ENCODE data around the gene PCED1B.
"Not testable (repeated sequence)": the region's sequence is repeated elsewhere in the genome, so short reads cannot be mapped to it uniquely, and the experiment has no call there.

PCED1B gene

DNA sequence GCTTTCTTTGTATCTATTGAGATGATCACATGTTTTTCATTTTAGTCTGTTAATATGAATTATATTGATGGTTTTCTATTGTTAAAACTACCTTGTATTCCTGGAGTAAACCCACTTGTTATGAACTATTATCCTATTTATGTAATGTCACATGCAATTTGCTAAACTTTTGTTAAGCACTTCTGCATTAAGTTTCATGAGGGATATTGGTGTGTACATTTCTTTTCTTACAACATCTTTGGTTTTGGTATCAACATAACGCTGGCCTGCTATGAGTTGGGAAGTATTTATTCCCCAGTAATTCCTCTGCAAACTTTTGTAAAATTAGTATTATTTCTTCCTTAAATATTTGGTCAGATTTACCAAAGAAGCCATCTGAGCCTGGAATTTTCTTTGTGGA, 46.8 kb downstream of the PCED1B start:
- no peak for DNase-seq

DNA sequence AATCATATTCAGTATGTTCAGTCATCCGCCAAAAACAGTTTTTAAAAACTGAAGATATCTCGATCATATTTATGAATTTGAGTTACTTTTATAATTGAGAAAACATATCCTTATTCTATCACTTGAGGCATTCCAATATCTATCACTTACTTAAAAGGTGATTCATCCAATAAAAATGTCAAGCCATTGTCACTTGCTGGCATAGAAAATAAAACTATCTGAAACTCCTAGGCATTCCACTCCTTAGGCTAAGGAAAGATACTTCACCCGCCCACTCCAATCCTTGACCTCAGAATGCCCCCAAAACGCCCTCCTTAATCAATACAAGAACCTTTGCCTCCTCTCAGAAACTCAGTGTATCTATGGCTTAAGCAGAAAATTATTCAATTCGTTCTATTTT, 51.6 kb downstream of the PCED1B start:
- no peak for DNase-seq

DNA sequence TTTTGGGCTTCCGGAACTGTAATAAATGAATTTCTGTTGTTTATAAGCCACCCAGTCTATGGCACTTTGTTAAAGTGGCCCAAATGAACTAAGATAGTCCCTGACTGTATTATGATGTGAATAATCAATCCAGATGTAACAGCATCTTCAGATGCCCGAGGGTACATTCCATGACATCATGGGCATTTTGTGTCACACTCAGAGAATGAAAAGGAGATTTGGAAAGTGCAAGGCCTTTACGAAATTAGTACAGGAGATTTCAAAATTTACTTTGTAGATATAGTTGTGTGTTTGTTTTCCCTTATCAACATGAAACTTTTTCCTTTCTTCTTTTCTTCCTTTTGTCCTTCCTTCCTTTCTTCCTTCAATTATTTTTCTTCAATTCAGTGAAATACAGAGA, 54.6 kb downstream of the PCED1B start:
- DNase-seq, result no peak

DNA sequence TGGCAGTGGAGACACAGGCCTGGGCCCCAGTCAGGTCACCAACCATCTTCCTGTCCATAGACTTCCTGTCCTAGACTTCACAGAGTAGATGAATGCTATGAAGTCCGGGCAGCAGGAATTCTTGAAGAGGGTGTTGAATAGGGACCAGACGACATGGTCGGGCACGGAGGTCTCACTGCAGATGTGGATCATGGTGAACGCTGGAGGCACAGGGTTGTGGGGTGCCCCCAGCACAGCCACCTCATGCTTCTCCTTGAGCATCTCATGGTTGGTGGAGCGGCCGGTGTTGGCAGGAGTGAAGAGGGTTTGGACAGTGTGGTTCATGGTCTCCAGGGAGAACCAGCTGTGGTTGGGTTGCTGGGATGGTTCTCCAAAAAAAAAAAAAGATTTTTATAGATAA, 56.2 kb downstream of the PCED1B start:
- no peak for DNase-seq

DNA sequence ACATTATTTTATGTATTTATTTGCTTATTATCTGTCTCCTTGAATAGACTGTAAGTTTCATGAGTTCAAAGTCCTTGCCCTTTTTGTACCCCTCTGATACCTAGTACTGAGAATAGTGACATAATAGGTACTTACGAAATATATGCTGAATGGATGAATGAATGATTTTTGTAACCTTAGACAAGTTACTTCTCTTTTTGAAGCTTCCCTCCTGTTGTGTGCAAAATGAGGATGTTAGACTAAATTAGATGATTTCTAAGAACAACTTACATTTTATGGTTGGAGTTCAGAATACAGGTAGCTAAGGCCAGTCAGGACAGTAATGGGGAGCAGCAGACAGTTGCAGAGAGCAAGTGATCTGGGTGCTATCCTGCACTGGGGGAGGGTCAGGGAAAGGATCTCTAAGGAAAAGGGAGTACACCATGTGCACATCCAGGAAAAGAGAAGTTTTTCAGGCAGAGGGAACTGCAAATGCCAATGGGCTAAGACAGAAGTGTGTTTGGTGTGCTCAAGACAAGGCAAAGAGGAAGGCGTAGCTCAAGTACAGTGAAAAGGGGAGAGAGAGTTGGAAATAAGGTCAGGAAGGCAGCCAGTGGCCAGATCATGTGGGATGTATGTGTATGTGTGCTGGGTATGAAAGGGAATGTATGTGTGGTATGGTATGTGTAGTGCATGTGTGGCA, 59.7 kb downstream of the PCED1B start:
- DNase-seq, result no peak

DNA sequence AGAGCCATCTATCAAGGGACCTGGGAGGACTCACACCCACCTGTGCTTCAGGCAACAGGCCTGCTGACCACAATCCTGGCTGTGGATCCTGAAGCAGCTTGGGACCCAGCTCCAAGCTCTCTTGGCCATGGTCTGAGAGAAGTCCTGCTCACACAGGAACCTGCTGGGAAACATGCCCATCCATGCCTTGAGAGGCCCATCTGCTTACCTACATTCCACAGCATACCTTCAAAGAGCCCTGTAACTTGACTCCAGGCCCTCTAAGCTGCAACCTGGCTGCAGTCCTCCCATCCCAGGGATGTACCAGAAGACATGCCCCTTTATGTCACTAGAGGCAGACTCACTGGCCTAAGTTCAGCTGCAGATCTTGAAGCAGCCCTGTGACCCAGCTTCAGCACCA, 62.0 kb downstream of the PCED1B start:
- DNase-seq, result no peak

DNA sequence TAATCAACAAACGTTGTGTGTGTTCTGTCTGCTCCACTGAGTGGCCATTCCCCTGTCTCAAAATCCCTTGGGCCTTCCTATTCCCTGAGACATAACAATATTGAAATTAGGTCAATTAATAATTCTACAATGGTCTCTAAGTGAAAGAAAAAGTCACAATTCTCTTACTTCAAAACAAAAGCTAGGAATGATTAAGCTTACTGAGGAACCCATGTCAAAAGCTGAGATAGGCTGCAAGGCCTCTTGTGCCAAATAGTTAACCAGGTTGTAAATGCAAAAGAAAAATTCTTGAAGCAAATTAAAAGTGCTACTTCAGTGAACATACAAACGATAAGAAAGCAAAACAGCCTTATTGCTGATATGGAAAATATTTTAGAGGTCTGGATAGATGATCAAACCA, 65.3 kb downstream of the PCED1B start:
- DNase-seq, result no peak

DNA sequence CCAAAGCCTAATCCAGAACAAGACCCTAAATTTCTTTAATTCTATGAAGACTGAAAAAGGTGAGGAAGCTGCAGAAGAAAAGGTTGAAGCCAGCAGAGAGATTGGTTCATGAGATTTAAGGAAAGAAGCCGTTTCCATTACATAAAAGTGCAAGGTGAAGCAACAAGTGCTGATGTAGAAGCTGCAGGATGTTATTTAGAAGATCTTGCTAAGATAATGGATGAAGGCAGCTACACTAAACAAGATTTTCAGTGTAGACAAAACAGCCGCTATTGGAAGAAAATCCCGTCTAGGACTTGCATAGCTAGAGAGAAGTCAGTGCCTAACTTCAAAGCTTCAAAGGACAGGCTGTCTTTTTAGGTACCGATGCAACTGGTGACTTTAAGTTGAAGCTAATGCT, 65.8 kb downstream of the PCED1B start:
- DNase-seq, result no peak

DNA sequence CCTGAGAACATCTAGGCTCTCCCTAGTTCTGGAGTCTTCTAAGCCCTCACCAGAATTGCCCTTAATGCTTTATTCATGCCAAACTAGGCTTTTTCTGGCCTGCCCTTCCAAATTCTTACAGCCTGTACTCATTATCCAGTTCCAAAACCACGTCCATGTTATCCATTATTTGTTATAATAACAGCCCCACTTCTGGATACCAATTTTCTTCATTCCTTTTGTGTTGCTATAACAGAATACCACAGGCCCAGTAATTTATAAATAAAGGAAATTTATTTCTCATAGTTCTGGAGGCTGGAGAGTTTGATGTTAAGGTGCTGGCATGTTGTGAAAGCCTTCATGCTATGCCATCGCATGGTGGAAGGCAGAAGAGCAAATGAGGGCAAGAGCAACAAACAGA, 68.3 kb downstream of the PCED1B start:
- DNase-seq, result no peak

DNA sequence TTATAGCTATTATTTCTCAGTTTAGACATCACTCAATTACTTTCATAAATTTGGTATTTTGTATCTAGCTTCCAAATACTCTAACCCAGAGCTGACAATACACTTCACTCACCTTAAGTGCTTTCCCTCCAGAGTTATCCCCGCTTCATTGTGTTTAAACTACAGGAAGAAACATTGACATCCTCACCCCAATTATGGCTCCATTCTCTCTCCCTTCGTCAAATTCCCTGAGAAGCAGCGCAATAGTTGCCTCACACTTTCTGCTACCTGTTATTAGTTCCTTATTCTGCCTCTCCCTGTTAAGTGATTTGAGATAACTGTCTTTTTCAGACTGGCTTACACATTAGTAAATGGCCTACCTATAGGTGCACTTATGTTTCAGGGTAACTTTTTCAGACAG, 69.7 kb downstream of the PCED1B start:
- DNase-seq, result no peak

DNA sequence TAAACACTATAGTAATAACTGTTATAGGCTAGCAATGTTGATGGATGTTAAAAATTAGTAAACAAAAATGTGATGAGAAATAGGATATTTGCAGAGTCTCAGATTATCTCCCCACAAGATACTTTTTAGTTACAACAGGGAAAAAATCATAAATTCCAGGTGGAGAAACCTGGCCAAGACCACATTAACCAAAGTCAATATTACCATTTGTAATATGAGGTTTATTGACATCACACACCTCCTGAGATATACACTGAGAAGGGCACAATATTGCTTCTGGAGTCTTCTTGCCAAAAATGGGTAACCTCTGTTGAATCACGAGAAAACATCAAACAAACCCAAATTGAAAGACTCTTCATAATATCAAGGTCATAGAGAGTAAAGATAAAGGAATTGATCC, 72.7 kb downstream of the PCED1B start:
- DNase-seq, result no peak

DNA sequence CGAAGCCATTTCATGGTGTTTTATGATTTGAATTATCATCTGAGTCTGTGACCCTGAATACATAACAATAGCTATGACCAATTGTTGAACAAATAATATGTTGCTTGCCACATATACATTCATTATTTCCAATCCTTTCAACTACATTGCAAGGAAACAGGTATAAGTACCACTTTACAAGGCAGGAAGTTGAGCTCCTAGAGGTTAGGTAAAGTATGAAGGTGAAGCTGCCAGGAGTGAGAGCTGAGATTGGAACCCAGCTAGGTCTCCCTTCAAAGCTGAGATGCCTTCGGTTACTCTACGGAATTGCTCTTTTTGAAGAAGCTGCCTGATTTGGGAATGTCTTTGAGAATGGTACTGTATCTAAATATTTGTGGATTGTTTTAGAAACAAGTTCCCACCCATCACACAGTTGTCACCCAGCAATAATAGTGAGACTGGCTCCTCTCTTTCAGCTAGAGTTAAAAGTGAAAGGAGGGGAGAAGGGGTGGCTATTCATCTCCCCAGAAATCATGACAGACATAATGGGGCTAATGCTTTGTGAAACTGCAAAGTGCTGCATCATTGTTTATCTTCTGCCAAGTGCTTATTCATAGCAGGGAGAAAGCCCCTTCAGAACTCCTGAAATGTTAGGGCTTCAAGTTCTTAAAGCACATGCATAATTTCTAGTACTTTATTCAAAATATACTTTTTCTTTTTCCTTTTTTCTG, 76.2 kb downstream of the PCED1B start:
- DNase-seq, result no peak

DNA sequence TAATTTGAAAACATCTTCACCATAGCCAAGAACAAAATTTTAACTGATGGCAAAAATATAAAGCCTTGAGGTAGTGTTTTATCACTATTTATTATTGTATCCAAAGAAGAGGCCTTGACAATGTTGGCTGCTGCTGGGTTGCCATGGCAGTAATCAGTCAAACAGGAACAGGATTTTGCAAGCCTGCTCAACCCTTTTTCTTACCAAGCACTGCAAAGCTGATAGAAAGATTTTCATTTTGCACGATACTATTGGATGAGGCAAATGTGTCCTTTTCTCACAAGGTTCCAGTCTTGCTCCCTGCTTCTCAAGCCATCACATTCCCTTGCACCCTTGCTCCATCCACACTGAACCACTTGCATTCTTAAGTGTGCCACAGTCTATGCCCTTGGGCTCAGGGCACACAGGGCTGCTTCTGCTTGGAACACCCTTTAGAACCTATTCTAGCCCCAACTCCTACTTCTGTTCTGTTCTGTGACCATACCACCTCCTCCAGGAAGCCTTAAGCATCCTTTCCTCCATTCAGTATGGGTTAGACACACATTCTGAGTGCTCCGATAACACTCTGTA, 76.8 kb downstream of the PCED1B start:
- DNase-seq, result no peak

DNA sequence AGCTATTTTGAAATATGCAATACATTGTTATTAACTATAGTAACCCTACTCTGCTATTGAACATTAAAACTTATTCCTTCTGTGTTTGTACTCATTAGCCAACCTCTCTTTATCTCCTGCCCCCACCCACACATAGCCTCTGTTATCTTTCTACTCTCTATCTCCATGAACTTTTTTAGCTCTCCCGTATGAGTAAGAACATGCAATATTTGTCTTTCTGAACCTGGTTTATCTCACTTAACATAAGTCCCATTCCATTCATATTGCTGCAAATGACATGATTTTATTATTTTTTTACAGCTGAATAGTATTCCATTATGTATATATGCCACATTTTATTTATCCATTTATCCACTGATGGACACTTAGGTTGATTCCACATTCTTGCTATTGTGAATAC, 79.4 kb downstream of the PCED1B start:
- DNase-seq, result no peak

DNA sequence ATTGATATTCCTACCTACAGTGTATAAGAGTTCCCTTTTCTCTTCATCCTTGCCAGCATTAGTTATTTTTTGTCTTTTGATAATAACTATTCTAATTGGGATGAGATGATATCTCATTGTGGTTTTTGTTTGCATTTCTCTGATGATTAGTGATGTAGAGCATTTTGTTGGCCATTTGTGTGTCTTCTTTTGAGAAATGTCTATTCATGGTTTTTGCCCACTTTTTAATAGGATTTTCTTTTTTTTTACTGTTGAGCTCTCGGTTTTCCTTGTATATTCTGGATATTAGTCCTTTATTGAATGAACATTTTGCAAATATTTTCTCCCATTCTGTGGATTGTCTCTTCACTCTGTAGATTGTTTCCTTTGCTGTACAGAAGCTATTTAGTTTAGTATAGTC, 79.9 kb downstream of the PCED1B start:
- no peak for DNase-seq

DNA sequence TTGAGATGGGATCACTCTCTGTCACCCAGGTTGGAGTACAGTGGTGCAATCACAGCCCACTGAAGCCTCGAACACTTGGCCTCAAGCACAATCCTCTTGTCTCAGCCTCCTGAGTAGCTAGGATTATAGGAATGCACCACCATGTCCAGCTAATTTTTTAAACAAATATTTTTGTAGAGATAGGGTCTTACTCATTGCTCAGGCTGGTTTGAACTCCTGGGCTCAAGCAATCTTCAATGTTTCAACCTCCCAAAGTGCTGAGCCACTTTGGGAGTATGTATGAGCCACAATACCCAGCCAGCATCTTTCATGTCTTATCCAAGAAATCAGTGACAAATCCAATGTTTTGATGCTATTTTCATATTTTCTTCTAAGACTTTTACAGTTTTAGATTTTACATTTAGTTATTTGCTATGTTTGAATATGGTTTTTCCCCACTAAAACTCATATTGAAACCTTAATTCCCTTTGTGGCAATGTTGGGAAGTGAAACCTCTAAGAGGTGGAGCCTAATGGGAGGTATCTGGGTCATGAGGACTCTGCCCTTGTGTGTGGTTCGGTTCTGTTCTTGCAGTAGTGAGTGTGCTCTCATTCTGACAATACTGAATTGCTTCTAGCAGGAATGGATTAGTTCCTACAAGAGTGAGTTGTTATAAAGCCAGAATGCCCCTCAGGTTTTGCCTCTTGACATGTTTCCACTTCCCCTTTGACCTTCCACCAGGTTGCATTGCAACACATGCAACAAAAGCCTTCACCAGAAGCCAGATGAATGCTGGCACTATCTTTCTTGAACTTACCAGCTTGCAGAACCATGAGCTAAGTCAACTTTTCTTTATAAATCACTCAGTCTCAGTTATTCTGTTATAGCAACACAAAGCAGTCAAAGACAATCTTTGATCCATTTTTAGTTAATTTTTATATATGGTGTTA, 81.2 kb downstream of the PCED1B start:
- DNase-seq, result no peak

DNA sequence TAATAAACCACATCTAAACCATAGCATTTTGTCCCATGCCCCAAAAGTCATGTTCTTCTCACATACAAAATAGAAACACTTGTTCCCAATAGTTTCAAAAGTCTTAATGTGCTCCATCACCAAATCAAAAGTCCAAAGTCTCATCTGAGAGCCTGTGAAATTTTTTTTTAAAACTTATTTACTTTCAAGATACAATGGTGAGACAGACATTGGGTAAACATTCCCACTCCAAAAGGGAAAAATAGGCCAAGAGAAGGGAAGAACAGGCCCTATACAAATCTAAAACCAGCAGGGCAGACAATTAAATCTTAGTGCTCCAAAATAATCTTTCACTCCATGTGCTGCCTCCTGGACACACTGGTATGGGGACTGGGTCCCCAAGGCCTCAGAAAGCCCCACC, 84.7 kb downstream of the PCED1B start:
- DNase-seq, result no peak

DNA sequence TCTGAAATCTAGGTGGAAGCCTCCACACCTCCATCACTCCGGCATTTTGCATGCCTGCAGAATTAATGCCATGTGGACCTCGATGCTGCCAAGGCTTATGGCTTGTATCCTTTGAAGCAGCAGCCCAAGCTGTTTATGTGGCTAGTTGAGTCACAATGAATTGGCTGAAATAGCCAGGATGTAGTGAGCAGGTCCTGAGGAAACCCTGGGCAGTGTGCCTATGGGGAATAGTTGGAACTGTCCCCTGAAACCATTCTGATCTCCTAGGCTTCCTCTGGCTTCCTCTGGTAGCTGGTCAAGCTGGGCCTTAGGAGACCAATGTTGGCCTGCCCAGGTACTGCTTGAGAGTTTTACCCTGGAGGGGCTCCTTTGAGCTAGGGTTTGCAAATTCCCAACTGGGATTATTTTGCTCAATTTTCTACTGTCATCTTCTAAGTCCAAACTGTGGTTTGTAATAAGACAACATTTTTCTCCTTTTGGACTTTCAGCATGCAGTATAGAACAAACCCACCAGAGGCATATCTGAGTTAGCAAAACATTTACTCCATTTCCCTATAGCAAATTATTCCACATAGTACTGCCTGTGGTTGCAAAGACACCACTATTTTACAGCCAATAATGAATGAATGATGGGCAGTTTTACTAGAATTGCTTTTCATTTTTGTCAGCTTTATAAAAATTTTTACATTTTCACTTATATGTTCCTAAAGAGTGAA, 85.5 kb downstream of the PCED1B start:
- no peak for DNase-seq

DNA sequence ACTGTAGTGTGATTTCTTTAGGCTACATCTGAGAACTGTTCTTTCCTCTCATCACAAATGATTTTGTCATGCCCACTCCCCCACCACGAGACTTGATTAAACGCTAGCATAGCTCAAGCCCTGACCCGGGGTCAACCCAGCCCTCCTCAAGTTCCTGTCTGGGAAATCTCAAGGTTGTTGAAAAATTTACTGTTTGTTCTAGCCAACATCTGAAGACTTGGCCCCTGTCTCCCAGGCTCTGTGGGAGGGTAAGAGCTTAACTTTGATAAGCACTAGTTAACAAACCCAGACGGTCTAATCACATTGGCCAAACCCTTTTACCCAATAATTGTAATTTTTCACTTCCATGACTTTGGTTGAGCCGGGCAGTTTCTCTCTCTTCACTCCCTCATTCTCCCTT, 86.5 kb downstream of the PCED1B start:
- no peak for DNase-seq

DNA sequence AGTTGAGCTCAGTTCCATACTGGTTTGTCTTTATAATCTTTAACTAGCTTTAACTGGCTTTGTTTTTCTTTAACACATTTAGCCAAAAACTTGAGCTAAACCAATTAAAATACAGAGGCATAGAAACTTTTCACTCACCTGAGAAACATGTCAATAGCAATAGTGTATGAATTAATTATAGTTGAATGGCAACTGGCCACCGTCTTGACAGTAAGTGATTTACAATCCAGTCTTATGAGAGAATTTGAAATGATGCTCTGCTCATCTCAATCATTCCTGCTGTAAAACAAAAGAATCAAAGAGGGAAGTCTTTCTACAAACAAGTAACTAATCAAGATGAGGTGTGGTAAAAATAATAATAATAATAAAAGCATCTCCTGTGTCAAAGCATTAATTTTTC, 86.9 kb downstream of the PCED1B start:
- DNase-seq, result no peak

DNA sequence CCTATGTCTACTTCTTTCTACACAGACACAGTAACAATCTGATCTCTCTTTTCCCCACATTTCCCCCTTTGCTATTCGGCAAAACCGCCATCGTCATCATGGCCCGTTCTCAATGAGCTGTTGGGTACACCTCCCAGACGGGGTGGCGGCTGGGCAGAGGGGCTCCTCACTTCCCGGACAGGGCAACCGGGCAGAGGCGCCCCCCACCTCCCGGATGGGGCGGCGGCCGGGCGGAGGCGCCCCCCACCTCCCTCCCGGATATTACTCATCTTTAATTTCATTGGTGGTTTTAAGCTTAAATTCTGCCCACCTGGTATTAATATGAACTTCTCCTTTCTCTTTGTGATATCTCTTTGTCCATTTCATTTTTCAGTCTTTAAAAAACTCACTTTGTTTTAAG, 90.9 kb downstream of the PCED1B start:
- not testable (repeated sequence) for DNase-seq

DNA sequence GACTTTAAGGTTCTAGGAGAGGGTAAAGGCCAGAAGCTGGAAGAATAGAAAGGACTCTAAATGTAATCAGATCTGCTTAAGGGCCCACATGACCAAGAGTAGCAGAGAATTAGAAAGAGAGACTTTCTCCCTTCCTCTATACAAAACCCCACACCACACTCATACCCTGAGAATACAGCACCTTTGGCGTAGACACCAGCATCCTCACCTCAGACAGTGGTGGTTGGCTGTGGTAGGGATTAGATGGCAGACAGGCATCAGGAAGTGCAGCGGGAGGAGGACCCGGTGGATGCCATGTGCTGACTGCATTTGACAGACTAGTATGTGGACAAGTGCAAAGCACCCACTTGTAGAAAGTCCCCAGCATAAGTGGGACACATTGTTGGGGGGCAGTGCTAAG, 98.6 kb downstream of the PCED1B start:
- DNase-seq, result no peak
